Tibial artery (tissue), 4 donors: ENCODE data around the gene OR9A2.

Source experiments
- DNase-seq, 2 donors: peaks; one replicate each; pipeline ENCODE4 v3.0.0-alpha.2; 2019
- H3K27ac ChIP-seq, 2 donors: fragments of 200-600 bp; sonication (generic) in 1 of 2; 1 replicate in 1 of 2; 2 replicates in 1 of 2; pipeline ENCODE4 v1.5.1; 2018 to 2019; ENCODE audit warnings: mild to moderate bottlenecking in 1 of 2
- H3K27me3 ChIP-seq, 2 donors: fragments of 200-600 bp; sonication (generic) in 1 of 2; one replicate each; pipeline versions ENCODE4 v1.5.1 to v1.6.0; 2016 to 2019
- H3K36me3 ChIP-seq, 3 donors: fragments of 200-600 bp; sonication (generic) in 2 of 3; one replicate each; pipeline ENCODE4 v1.5.1; 2016 to 2019; ENCODE audit warnings: mild to moderate bottlenecking in 2 of 3
- H3K4me1 ChIP-seq, 4 donors: fragments of 200-600 bp; sonication (generic) in 2 of 4; 1 replicate in 3 of 4; 2 replicates in 1 of 4; pipeline ENCODE4 v1.5.1; 2016 to 2019
- H3K4me3 ChIP-seq, 2 donors: fragments of 200-600 bp; sonication (generic) in 1 of 2; 1 replicate in 1 of 2; 2 replicates in 1 of 2; pipeline ENCODE4 v1.5.1; 2018 to 2019; ENCODE audit warnings: mild to moderate bottlenecking in 2 of 2
- H3K9me3 ChIP-seq, 3 donors: fragments of 200-600 bp; sonication (generic) in 1 of 3; one replicate each; pipeline ENCODE4 v1.5.1; 2016 to 2019
- CTCF ChIP-seq, 2 experiments: fragments of 200-600 bp in 1 of 2; fragments of 450-650 bp in 1 of 2; IDR thresholded peaks; one replicate each; pipeline ENCODE4 v1.5.1; 2017 to 2019; ENCODE audit warnings: antibody characterized with exemption in 2 of 2, mild to moderate bottlenecking in 1 of 2, moderate library complexity in 1 of 2
- intact Hi-C: fragments of 100-400 bp; cut with DNase I; formaldehyde crosslinking; loops from one replicate; pipeline ENCODE4 v1.15.0; 2023; ENCODE audit warnings: low total_unique reads

Gene OR9A2

DNA sequence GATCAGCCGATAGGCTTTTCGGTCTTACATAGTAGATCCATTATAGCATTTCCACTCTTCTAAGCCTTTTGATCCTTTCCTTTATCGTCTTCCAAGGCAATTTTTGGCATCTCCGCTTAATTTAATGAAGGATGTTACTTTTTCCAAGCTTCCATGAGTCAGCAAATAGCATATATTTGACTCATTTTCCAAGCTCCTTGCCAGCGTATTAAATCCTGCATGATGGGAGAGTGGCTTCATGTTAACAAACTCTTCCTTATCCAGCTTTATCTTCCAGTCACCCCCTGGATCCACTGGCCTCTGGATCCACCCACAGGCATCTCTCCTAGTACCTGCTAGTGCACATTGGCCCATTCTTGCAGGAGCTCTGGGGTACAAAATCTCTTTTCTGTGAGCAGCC lies 13.0 kb downstream of the OR9A2 start:
- peaks cover 0 to 14% (median 8%) of the 10 kb centered on the region in 4 donors for H3K4me1 ChIP-seq
- DNase-seq: no peak
- H3K9me3 ChIP-seq: no peaks in the 10 kb centered on the region
- TF ChIP-seq CTCF (IDR thresholded peaks at IDR 0.05): no peak
- H3K27ac ChIP-seq: no peak overlapping the region
- H3K27me3 ChIP-seq: no peaks in the 10 kb centered on the region
- H3K4me3 ChIP-seq: no peak overlapping the region
- intact Hi-C loops: loop anchor here (5.0 kb wide), 1 partner anchor 1287 kb away; no protein-coding TSS in a partner anchor
- H3K36me3 ChIP-seq: no peaks in the 10 kb centered on the region

DNA sequence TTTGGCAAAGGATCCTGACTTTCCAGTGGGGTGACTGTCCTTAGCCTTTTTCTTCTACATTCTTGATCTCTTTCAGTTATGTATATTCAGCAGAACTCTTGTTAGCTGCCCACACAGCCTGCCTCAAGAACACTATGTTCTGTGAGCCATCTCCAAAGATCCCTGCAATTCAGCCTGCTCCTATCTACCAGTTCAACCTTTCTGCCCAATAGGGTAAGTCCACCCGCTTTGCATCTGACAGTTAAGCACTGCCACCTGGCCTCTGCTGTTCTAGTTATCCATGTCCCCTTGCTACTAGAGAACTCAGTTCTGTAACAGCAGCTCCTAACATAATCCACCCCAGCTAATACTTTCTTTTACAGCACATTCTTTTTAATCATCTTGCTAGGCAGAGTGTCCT lies 13.5 kb downstream of the OR9A2 start:
- peaks cover 0 to under 1% of the 10 kb centered on the region in 2 donors for H3K27me3 ChIP-seq
- DNase-seq: no peak
- TF ChIP-seq CTCF (IDR thresholded peaks at IDR 0.05): no peak
- H3K9me3 ChIP-seq: no peaks in the 10 kb centered on the region
- H3K4me3 ChIP-seq: no peak overlapping the region
- H3K36me3 ChIP-seq: no peaks in the 10 kb centered on the region
- peaks cover 0 to 14% (median 8%) of the 10 kb centered on the region in 4 donors for H3K4me1 ChIP-seq
- intact Hi-C loops: loop anchor here (5.0 kb wide), 1 partner anchor 1286 kb away; no protein-coding TSS in a partner anchor
- no peak overlapping the region for H3K27ac ChIP-seq

- Histone ChIP-seq H3K36me3 (no peaks in the 10 kb centered on the region), H3K9me3 (no peaks in the 10 kb centered on the region), H3K4me1 (peaks cover 0 to 14% (median 8%) of the 10 kb centered on the region in 4 donors), H3K4me3 (no peak overlapping the region), H3K27ac (no peak overlapping the region), H3K27me3 (peaks cover 0 to 4% of the 10 kb centered on the region in 2 donors)
- intact Hi-C loops: loop anchor here (5.0 kb wide), 1 partner anchor 1285 kb away; no protein-coding TSS in a partner anchor
- no peak for TF ChIP-seq CTCF (IDR thresholded peaks at IDR 0.05)
- DNase-seq: no peak
These were observed 14.5 kb downstream of the OR9A2 start for GRCh38 chr7:143012409-143012808.

- intact Hi-C loops: loop anchor here (5.0 kb wide), 1 partner anchor 1285 kb away; no protein-coding TSS in a partner anchor
- Histone ChIP-seq H3K4me1 (peaks cover 0 to 14% (median 8%) of the 10 kb centered on the region in 4 donors), H3K4me3 (no peak overlapping the region), H3K27ac (no peak overlapping the region), H3K9me3 (no peaks in the 10 kb centered on the region), H3K36me3 (no peaks in the 10 kb centered on the region), H3K27me3 (peaks cover 0 to 4% of the 10 kb centered on the region in 2 donors)
- TF ChIP-seq CTCF (IDR thresholded peaks at IDR 0.05): no peak
- no peak for DNase-seq
These were observed 14.9 kb downstream of the OR9A2 start for GRCh38 chr7:143012001-143012400.

GRCh38 chr7:143008007-143008901 lies 18.7 kb downstream of the OR9A2 start:
- intact Hi-C loops: loop anchor here (5.0 kb wide), 1 partner anchor 204 kb away; no protein-coding TSS in a partner anchor
- Histone ChIP-seq H3K36me3 (no peaks in the 10 kb centered on the region), H3K4me3 (no peak overlapping the region), H3K27ac (no peak overlapping the region), H3K4me1 (peaks cover 0 to 2% (median under 1%) of the 10 kb centered on the region in 4 donors), H3K27me3 (peaks cover 0 to 4% of the 10 kb centered on the region in 2 donors), H3K9me3 (no peaks in the 10 kb centered on the region)
- peak; percentile 73 to 84 for DNase-seq
- TF ChIP-seq CTCF (IDR thresholded peaks at IDR 0.05): peak; percentile 91 to 94
